ENCODE data around the gene ZNF486.
"Not testable (repeated sequence)": the region's sequence is repeated elsewhere in the genome, so short reads cannot be mapped to it uniquely, and the experiment has no call there.

The ZNF486 gene

DNA sequence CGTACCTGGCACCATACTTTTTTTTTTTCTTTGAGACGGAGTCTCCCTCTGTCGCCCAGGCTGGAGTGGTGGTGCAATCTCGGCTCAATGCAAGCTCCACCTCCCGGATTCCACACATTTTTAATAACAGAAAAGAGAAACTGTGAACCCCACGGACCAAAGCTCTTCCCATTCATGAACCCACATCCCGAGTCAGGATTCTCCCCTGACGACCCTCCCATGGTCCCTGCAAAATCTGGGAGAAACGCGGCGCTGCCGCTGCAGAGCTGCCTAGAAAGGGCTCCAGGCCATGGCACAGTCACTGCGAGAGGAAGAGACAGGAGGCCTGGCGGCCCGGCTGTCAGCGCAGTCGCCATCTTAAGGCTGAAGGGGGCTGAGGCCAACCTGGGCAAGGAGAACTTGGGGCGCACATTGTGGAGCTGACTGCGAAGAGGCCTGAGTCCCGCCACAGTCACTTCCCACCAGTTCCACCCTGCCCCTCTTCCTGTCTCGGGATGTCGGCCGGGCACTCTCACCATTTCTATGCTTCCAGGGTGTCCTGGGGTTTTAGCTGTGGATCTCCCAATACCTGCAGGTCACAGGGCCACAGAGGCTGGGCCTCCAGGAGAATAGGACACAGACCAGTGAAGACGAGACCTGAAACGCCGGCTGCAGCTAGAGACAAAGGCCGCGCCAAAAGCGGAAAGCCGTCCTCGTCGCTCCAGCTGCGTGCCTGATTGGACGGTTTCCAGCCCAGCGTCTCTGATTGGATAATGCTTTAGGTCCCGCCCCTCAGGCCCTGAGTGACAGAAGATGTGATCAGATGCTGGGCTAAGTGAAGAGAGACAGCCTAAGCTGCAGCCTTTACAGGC is 71.0 kb downstream of the ZNF486 start:
- peak; percentile 91 for DNase-seq

DNA sequence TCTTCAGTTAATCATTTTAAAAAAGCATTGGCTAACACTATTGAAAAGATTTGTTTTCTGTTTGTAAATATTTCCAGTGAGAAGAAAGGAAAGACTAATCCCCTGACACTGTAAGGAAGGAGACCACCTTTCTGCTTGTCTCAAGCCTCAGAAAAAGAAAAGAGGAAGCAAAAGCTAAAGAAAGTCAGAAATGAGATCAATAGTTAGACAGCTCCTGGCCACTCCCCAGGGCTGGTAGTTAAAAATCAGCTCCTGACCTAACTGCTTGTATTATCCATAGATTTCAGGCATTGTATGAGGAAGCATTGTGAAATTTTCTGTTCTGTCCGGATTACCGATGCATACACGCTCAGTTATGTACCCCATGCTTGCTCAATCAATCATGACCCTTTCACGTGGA is 76.6 kb downstream of the ZNF486 start:
- no peak for DNase-seq

DNA sequence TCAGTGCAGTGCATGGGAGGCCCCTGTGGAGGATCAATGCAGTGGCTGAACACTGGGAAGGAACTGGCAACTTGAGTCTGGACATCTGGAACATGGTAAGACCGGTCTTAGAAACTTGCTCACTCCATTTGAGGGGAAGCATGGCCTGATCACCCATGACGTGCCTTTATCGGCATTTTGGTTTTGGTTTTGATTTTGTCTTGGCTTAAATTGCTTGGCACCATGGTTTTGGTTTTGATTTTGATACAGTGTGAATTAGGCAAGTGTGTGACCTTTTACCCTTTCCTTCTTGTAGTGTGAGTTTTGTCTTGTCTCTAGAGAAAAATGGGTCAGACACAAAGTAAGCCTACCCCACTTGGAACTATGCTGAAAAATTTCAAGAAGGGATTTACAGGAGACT is 77.3 kb downstream of the ZNF486 start:
- no peak for DNase-seq

DNA sequence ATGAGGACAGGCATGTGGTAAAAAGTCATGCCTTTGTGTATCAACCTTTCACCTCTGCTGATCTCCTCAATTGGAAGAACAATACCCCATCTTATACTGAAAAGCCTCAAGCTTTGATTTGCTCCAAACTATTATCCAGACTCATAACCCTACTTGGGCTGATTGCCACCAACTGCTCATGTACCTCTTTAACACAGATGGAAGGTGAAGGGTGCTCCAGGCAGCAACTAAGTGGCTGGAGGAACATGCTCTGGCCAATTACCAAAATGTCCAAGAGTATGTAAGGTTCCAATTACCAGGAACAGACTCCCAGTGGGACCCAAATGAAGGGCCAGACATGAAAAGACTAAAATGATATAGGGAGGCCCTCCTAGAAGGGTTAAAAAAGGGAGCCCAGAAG is 78.3 kb downstream of the ZNF486 start:
- DNase-seq = no peak

DNA sequence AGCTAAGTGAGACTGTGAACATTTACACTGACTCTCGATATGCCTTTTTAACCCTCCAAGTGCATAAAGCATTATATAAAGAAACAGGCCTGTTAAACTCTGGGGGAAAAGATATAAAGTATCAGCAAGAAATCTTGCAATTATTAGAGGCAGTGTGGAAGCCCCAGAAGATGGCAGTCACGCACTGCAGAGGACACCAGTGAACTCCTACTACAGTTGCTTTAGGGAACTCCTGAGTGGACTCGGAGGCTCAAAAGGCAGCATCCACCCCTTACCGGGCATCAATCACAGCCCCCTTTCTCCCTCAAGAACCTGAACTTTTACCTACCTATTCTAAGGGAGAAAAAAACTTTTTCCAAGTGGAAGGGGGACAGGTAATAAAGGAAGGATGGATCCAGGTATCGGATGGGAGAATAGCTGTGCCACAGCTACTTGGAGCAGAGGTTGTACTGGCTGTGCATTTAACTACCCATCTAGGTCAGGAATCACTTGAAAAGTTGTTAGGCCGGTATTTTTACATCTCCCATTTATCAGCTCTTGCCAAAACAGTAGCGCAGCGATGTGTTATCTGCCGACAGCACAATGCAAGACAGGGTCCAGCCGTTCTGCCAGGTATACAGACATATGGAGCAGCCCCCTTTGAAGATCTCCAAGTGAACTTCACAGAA is 80.1 kb downstream of the ZNF486 start:
- peak; percentile 21 for DNase-seq

DNA sequence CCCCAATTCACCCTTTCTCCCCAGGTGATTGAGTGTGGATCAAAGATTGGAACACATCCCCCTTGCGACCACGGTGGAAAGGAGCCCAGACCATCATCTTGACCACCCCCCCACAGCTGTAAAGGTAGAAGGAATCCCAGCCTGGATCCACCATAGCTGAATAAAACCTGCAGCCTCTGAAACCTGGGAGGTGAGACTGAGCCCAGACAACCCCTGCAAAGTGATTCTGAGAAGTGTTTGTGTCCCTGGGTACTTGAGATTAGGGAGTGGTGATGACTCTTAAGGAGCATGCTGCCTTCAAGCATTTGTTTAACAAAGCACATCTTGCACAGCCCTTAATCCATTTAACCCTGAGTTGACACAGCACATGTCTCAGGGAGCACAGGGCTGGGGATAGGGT is 81.2 kb downstream of the ZNF486 start:
- not testable (repeated sequence) for DNase-seq
